Ascending aorta (tissue), 2 donors: ENCODE results near the gene TRIM74. TPM values are rescaled to one million over a fixed set of nuclear protein-coding genes. Genes with fewer than 3 reads are reported as not detected.
"Not testable (repeated sequence)": the region's sequence is repeated elsewhere in the genome, so short reads cannot be mapped to it uniquely, and the experiment has no call there.

Source experiments
- DNase-seq, 2 donors: peaks; one replicate each; pipeline ENCODE4 v3.0.0-alpha.2; 2019; ENCODE audit warnings: low spot score in 2 of 2
- H3K27ac ChIP-seq, 2 donors: fragments of 200-600 bp; sonication (generic); one replicate each; pipeline ENCODE4 v1.5.1; 2016 to 2017; ENCODE audit warnings: mild to moderate bottlenecking in 1 of 2
- H3K27me3 ChIP-seq: fragments of 200-600 bp; sonication (generic); one replicate; pipeline ENCODE4 v1.5.1; 2017
- H3K36me3 ChIP-seq, 2 donors: fragments of 200-600 bp; sonication (generic); one replicate each; pipeline ENCODE4 v1.5.1; 2016
- H3K4me1 ChIP-seq, 2 donors: fragments of 200-600 bp; sonication (generic); one replicate each; pipeline ENCODE4 v1.5.1; 2016 to 2017; ENCODE audit warnings: mild to moderate bottlenecking in 1 of 2
- H3K4me3 ChIP-seq, 2 donors: fragments of 200-600 bp; sonication (generic); one replicate each; pipeline ENCODE4 v1.5.1; 2016 to 2017; ENCODE audit warnings: mild to moderate bottlenecking in 1 of 2
- H3K9me3 ChIP-seq, 2 donors: fragments of 200-600 bp; sonication (generic); one replicate each; pipeline ENCODE4 v1.5.1; 2016
- CTCF ChIP-seq, 3 experiments: fragments of 200-600 bp in 2 of 3; fragments of 450-650 bp in 1 of 3; sonication (generic) in 2 of 3; IDR thresholded peaks; one replicate each; pipeline ENCODE4 v1.5.1; 2016 to 2019; ENCODE audit warnings: antibody characterized with exemption in 3 of 3, mild to moderate bottlenecking in 1 of 3, moderate library complexity in 1 of 3
- intact Hi-C: fragments of 100-400 bp; cut with DNase I; formaldehyde crosslinking; loops from one replicate; pipeline ENCODE4 v1.15.1; 2023
- total RNA-seq: library from RNA; depleted of rRNA; stranded (reverse); fragments of >200 nt; gene quantifications from one replicate; pipeline ENCODE4 v1.1.0, GENCODE V29; 2016

The TRIM74 gene
- total RNA-seq, 1 donor from 2014 or later = not detected

GRCh38 chr7:72924733-72925545 is 44.3 kb downstream of the TRIM74 start, which contains the start of gene POM121:
POM121 (plus strand) TSS chr7:72925095; CDS start chr7:72925122, 27 bp downstream.
- H3K9me3 ChIP-seq = no peaks in the 10 kb centered on the region
- peak; percentile 31 to 91 for DNase-seq
- no peaks in the 10 kb centered on the region for H3K27me3 ChIP-seq
- peaks cover 3 to 17% of the 10 kb centered on the region in 2 donors for H3K4me1 ChIP-seq
- peak within 1 kb of the TSS; percentile 78 to 91 for H3K4me3 ChIP-seq
- H3K27ac ChIP-seq = peak within 1 kb of the TSS; percentile 83 to 92
- H3K36me3 ChIP-seq = peaks cover 30 to 34% of the 10 kb centered on the region in 2 donors
- intact Hi-C loops = loop anchor here (5.0 kb wide), 1 partner anchor 93 kb away; no protein-coding TSS in a partner anchor
- TF ChIP-seq CTCF (IDR thresholded peaks at IDR 0.05) = no peak

- Histone ChIP-seq H3K4me3 (peak overlapping the region; percentile 78 to 91), H3K36me3 (peaks cover 25 to 29% of the 10 kb centered on the region in 2 donors), H3K9me3 (no peaks in the 10 kb centered on the region), H3K27me3 (no peaks in the 10 kb centered on the region), H3K27ac (peak overlapping the region; percentile 83 to 92), H3K4me1 (peaks cover 3 to 17% of the 10 kb centered on the region in 2 donors)
- intact Hi-C loops = loop anchor here (5.0 kb wide), 1 partner anchor 92 kb away; no protein-coding TSS in a partner anchor
- DNase-seq = no peak
- TF ChIP-seq CTCF (IDR thresholded peaks at IDR 0.05) = no peak
Observed at GRCh38 chr7:72924386-72924732, 44.9 kb downstream of the TRIM74 start.

- intact Hi-C loops = no loop called here
Observed at GRCh38 chr7:72919256-72919775, 50.0 kb downstream of the TRIM74 start.

GRCh38 chr7:72914756-72915525 is 54.3 kb downstream of the TRIM74 start:
- peak in 1 of 2 donors; percentile 73 for DNase-seq
- peaks cover 12 to 16% of the 10 kb centered on the region in 2 donors for H3K36me3 ChIP-seq
- H3K27me3 ChIP-seq, intact Hi-C loops, H3K4me1 ChIP-seq, H3K9me3 ChIP-seq, H3K27ac ChIP-seq, H3K4me3 ChIP-seq: not testable (repeated sequence)
- TF ChIP-seq CTCF (IDR thresholded peaks at IDR 0.05) = peak; percentile 47 to 58 (median 58)

More at GRCh38 chr7:72919256-72919775, 50.0 kb downstream of the TRIM74 start:
- no peak overlapping the region for H3K27ac ChIP-seq
- no peaks in the 10 kb centered on the region for H3K9me3 ChIP-seq
- H3K4me3 ChIP-seq = no peak overlapping the region
- H3K27me3 ChIP-seq = no peaks in the 10 kb centered on the region
- no peak for TF ChIP-seq CTCF (IDR thresholded peaks at IDR 0.05)
- peaks cover 0 to 7% of the 10 kb centered on the region in 2 donors for H3K4me1 ChIP-seq
- no peaks in the 10 kb centered on the region for H3K36me3 ChIP-seq
- no peak for DNase-seq

- H3K9me3 ChIP-seq, H3K27ac ChIP-seq, intact Hi-C loops, DNase-seq, H3K27me3 ChIP-seq, H3K4me3 ChIP-seq, H3K4me1 ChIP-seq: not testable (repeated sequence)
- H3K36me3 ChIP-seq = peaks cover 12 to 16% of the 10 kb centered on the region in 2 donors
Observed at GRCh38 chr7:72913750-72914149, 55.5 kb downstream of the TRIM74 start.

- H3K9me3 ChIP-seq, intact Hi-C loops, DNase-seq, H3K4me3 ChIP-seq, H3K27ac ChIP-seq, H3K27me3 ChIP-seq, H3K4me1 ChIP-seq: not testable (repeated sequence)
- H3K36me3 ChIP-seq = peaks cover 12 to 23% of the 10 kb centered on the region in 2 donors
Observed at GRCh38 chr7:72911395-72911794, 57.9 kb downstream of the TRIM74 start.

Other genes with a start within 250 kb of the TRIM74 start
- gene TYW1B, start 141.3 kb downstream of the TRIM74 start, total RNA-seq = not detected
- gene POM121, start 44.4 kb downstream of the TRIM74 start, total RNA-seq = 39.8 TPM
- gene SPDYE8, start 60.3 kb upstream of the TRIM74 start, total RNA-seq = not detected
- not detected for gene SPDYE11, start 88.4 kb upstream of the TRIM74 start, total RNA-seq
- gene SPDYE9, start 116.6 kb upstream of the TRIM74 start, total RNA-seq = not detected